ENCODE data around the gene PEAK1. TPM values are rescaled to one million over a fixed set of nuclear protein-coding genes. Genes with fewer than 3 reads are reported as not detected.

The PEAK1 gene
- polyA plus RNA-seq (ENCODE audit: insufficient read length in 4 of 4) = 10 to 100 TPM; 26.6 to 30.6 (median 28.6) TPM

- DNase-seq (ENCODE audit: low read depth in 4 of 4, low spot score in 3 of 4) = peak; percentile 96 to 99 (median 98)
Observed at GRCh38 chr15:77419836-77420609, at the start of gene PEAK1. PEAK1 (minus strand) TSS chr15:77420104; CDS start chr15:77181926, 238,178 bp downstream.

DNA sequence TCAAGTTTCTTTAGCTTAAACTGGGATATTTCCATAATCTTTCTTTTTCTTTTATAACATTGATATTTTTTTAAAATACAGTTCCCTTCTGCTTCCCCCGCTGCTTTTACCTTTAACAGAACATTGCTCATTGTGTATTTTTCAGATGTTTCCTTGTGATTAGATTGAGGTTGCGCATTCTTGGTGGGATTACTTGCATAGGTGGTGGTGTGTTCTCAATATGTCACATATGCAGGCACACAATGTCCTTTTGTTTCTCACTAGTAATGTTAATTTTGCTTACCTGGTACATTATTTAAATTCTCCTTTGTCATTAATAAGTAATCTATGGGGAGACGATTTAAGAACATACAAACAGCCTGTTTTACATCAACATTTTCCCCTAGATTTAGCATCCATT, 49.0 kb upstream of the PEAK1 start:
- no peak for DNase-seq (ENCODE audit: low read depth in 4 of 4, low spot score in 3 of 4)

GRCh38 chr15:77466521-77466920, 46.6 kb upstream of the PEAK1 start:
- DNase-seq (ENCODE audit: low read depth in 4 of 4, low spot score in 3 of 4) = no peak

DNA sequence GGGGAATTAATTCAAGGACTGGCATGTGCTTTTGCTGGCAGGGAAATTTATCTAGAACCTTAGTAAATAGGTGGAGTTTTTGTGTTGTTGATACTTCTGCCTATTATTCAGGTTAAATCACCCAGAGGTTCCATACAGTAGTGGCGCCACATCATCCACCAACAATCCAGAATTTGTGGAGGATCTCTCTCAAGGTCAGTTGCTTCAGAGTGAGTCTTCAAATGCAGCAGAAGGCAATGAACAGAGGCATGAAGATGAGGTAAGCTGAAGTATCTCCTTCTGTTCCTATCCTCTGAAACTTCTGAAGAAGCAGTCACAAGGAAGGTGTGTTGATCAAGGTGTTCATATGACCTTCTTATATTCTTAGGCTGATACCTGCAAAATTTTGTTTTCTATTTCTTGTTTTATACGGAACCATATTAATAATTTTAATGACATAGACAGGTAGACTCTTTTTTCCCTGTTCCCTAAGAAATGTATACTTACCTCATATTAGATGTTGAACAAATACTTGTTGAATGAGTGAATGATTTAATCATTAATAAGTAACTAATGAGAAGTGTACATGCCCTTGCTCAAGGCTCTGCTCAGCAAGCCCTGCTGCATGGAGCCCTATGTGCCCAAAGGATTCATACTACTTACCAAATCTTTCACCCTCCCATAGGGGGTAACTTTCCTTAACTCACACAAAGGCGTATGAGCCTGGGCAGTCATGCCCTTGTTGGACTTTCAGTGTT, 44.4 kb upstream of the PEAK1 start:
- DNase-seq (ENCODE audit: low read depth in 4 of 4, low spot score in 3 of 4) = no peak

- DNase-seq (ENCODE audit: low read depth in 4 of 4, low spot score in 3 of 4) = no peak
Observed at GRCh38 chr15:77461486-77461885, 41.6 kb upstream of the PEAK1 start.

DNA sequence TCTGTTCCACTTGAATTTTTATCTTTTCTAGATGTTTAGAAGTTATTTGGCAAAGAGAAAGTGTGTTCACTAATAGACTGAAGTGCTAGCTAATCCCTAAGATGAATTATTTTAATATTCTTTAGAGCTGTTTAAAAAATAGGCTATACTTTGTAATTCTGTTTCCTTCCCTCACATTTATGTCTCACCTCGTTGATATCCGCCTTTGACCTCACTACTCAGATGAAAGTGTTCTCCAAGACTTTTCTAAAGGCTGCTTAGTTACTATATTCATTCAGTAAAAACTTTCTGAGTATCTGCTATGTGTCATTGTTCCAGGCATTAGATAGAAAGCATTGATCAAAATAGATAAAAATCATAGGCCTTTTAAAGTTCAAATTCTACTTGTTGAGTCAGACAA, 39.1 kb upstream of the PEAK1 start:
- DNase-seq (ENCODE audit: low read depth in 4 of 4, low spot score in 3 of 4) = no peak

DNA sequence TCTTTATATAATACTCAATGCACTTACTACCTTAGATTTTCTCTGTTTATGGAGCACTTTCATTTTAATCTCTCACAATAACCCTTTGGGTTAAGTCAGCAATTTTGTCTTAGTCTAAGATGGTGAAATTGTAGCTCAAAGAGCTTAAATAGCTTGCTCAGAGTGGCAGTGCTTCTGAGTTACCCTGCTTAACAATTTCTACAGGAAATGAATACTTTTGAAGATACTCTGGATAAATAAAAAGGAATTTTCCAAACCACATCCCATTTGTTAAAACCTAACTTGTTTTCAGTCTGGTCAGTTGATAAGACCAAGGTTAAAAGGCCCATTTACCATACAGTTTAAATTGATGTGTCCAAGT, 38.0 kb upstream of the PEAK1 start:
- DNase-seq (ENCODE audit: low read depth in 4 of 4, low spot score in 3 of 4) = no peak

GRCh38 chr15:77457191-77457904, 37.4 kb upstream of the PEAK1 start:
- no peak for DNase-seq (ENCODE audit: low read depth in 4 of 4, low spot score in 3 of 4)

- DNase-seq (ENCODE audit: low read depth in 4 of 4, low spot score in 3 of 4) = no peak
Observed at GRCh38 chr15:77456746-77457145, 36.8 kb upstream of the PEAK1 start.

- DNase-seq (ENCODE audit: low read depth in 4 of 4, low spot score in 3 of 4) = peak; percentile 16 to 53 (median 50)
Observed at GRCh38 chr15:77455696-77456321, 35.9 kb upstream of the PEAK1 start.

DNA sequence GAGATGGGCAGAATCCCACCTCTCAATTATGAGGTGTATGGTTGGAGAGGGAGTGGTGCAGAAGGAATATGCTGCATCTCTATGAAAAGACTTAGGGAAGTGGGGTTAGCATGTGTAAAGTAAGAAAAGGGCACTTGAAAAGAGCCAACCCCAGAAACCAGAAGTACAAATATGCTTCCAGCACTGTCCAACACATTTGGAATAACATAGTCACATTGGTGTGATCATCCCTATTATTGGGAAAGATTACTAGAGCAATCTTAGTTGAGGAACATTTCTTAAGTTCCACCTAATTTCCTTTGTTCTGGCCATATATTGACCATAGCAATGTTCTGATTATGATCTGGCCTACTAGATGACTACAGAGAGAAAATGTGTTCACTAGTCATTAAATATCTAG, 35.0 kb upstream of the PEAK1 start:
- no peak for DNase-seq (ENCODE audit: low read depth in 4 of 4, low spot score in 3 of 4)

DNA sequence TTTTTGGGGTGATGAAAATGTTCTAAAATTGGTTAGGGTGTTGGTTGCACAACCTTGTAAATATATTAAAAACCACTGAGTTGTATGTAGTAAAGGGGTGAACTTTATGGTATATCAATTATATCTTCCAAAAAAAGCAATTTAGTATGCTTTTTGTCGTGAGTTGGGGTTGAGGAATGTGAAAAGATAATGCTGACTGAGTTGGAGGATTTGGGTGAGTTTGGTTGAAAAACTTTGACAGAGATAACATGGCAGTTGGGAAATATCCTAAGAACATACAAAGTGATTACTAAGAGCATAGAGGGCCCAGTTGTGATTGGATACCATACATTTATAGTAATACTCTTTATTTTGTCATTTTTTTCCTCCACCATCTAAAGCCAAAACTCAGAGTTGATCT, 34.4 kb upstream of the PEAK1 start:
- DNase-seq (ENCODE audit: low read depth in 4 of 4, low spot score in 3 of 4) = no peak

- DNase-seq (ENCODE audit: low read depth in 4 of 4, low spot score in 3 of 4) = no peak
Observed at GRCh38 chr15:77446840-77447390, 27.0 kb upstream of the PEAK1 start.

GRCh38 chr15:77440378-77440999, 20.6 kb upstream of the PEAK1 start:
- DNase-seq (ENCODE audit: low read depth in 4 of 4, low spot score in 3 of 4) = no peak

DNA sequence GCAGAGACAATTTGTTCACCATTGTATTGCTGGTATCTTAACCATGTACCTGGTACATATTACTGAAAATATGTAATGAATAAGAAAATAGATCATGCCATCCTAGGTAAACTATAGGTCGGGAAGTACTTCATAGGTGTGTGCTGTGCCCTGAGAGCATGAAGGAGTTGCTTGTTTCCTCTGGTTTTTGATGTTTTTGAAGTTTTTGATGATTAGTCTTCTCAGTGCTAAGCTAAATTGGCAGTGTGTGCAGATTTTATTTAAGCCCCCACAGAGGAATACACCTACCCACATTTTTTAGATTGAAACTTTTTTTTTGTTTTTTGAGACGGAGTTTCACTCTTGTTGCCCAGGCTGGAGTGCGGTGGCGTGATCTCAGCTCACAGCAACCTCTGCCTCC, 17.4 kb upstream of the PEAK1 start:
- DNase-seq (ENCODE audit: low read depth in 4 of 4, low spot score in 3 of 4) = no peak

GRCh38 chr15:77436822-77437221, 16.9 kb upstream of the PEAK1 start:
- DNase-seq (ENCODE audit: low read depth in 4 of 4, low spot score in 3 of 4) = no peak

DNA sequence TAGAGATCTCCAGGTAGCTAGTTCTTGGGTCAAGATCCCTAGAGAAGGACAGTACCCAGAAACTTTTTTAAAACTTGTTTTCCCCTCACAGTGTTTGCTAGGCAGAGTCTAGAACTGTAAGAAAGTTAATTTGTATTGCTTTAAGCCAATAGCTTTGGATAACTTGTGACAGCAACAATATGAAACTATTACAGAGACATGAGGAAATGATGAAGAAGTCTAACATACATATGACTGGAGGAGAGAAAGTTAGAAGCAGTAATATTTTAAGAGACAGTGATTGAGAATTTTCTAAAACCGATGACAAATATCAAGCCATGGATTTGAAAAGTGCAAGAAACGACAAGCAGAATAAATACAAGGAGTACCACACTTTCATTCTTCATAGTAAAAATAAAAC, 10.7 kb upstream of the PEAK1 start:
- DNase-seq (ENCODE audit: low read depth in 4 of 4, low spot score in 3 of 4) = no peak

DNA sequence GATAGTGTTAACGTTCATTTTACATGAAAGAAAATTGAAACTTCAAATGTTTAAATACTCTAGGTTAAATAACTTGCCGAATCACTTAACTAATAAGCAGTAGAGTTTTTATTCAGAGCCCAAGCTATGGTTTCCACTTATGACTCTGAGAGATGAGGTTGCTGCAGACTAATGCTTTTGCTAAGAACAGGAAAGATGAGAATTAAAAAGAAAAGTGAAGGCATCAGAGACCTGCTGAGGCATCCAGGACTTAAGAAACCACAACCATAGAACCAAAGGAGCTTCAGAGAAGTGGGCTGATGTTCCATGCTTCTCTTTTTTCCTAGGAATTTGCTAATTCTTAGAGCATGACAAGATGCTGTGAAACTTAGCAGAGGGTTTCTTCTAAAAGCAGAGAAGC, 10.3 kb upstream of the PEAK1 start:
- DNase-seq (ENCODE audit: low read depth in 4 of 4, low spot score in 3 of 4) = no peak

DNA sequence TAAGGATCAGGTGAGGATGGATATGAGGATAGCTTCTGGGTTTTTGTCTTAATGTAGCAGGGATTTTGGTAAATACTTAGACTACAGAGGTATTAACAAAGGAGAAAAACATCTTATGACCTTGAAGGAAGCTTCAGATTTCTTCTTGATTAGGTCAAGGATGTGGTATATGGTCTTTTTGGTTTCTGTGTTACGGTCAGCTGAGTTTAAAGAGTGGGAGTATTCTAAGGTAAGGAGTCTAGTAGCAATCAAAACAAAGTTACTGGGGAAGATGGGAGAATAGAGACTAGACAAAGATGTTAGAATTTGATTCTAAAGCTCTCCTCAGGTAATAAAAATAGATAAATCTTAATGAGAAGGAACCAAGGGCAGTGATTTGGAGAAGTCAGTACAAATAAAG, 7.0 kb upstream of the PEAK1 start:
- no peak for DNase-seq (ENCODE audit: low read depth in 4 of 4, low spot score in 3 of 4)

- no peak for DNase-seq (ENCODE audit: low read depth in 4 of 4, low spot score in 3 of 4)
Observed at GRCh38 chr15:77426377-77426776, 6.5 kb upstream of the PEAK1 start.

Measured in right renal pelvis (tissue), 4 donors.